ENCODE measurements around the gene LCLAT1.
A peak's percentile ranks its signal among the peaks of the same experiment; 100 is the strongest.

LCLAT1 gene

DNA sequence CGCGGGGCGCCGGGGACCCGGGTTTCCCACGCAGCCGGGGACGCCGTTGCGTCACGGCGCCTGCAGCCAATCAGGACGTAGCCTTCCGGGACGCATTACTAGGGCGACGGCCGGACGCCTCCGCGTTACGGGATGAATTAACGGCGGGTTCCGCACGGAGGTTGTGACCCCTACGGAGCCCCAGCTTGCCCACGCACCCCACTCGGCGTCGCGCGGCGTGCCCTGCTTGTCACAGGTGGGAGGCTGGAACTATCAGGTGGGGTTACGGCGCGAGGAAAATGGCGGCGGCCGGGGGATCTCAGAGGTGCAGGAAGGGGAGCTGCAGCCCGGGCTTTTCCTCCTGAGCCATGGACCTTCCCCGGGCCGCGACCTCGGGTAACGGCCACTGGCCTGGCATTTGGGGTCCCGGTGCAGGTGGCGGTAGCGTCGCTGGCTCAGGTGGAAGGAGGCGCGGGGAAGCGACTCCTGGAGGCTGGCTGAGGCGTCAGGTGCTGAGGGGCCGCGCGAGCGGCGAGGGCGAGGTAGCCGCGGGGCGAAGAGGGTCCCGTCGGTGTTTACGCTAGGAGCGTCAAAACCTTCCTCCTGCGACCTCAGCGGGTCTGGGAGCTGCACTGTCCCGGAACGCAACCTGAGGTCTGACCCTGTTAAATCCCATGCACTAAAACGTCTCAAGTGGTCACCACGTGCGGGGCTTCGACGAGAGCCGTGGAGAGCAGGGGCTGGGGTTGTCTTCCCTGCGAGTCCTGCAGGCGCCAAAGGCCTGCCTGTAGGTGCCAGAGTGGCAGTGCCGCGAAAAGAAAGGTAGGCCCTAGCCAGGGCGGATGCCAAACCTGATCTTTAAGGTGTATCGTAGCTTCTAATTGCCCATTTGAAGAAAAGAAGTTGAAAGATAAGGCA lies at the start of gene LCLAT1:
Gene LCLAT1, plus strand, starts transcription at position 98 of the 897 bp plus-strand sequence. CDS start 78,345 bp downstream, outside the sequence.
- peak; percentile 72 for DNase-seq (ENCODE audit: low read depth)

- peak; percentile 43 for DNase-seq (ENCODE audit: low read depth)
Observed at GRCh38 chr2:30398084-30398873, 48.8 kb upstream of the LCLAT1 start.

DNA sequence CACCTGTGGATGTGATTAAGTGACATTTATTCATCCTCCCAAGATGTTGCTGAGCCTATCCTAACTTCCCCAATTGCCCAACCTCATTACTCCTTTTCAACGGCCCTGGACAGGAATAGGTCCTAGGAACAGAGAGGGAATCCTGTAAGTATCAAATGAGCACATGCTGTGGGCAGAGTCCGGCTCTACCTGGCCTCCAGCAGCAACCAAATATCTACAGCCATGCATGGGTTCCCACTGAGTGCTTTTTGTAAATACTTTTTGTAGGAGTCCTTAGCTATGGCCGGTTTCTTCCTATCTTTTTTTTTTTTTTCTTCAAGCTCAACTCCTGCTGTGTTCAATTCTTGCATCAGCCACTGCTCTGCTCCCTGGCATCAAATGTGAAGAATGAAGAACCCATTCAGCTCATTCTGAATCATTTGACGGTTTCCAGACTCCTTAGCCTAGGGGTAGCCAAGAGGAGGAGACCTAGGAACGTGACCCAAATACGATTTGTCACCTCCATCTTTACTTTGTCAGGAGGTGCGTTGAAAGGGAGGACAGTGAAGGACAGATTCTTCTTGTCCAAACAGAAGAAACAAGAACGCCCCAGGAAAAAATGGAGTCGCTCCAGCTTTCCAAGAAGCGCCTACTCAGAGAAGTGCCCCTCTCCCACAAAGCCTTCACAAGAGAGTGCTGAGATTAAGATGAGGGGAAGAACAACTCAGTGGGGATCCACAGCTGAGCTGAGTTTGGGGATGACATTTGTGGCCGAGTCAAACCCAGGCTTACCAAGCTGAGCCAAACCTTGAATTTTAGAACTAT lies 46.7 kb upstream of the LCLAT1 start:
- DNase-seq (ENCODE audit: low read depth) = no peak

DNA sequence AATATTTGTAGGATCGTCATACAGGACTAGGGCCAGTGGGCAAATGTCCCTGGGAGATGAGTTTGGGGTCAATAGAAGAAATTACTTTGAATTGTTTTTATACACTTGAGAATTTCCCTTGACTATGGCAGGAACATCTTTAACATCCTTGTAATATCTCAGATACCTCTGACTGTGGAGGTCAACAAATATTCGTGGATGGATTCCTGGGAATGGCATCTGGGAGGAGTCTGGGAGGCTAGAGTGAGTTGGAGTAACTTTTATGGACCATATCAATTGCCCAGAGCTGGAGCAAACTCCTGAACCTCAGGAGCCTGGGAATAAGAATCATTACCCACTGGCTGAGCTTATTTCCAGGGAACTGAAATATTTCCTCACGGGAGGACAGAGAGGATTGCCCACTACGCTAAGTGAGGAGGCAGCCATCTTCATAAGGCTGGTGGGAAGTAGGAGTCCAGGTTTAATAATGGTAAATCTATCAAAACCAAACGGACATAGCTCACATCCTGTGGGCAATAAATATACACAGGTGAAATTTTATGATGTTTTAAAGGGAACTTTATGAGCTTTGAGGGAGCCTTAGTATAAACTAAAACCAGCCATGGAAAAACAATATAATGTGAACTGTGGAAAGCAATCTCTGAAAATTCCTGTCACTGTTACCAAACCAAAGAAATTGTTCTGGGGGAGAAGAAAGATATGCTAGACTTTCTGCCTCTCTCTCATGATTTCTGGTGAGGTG lies 44.4 kb upstream of the LCLAT1 start:
- DNase-seq (ENCODE audit: low read depth) = no peak

- no peak for DNase-seq (ENCODE audit: low read depth)
Observed at GRCh38 chr2:30403592-30404312, 43.3 kb upstream of the LCLAT1 start.

GRCh38 chr2:30404319-30405259 lies 42.5 kb upstream of the LCLAT1 start:
- no peak for DNase-seq (ENCODE audit: low read depth)

GRCh38 chr2:30405260-30405605 lies 41.8 kb upstream of the LCLAT1 start:
- DNase-seq (ENCODE audit: low read depth) = no peak

DNA sequence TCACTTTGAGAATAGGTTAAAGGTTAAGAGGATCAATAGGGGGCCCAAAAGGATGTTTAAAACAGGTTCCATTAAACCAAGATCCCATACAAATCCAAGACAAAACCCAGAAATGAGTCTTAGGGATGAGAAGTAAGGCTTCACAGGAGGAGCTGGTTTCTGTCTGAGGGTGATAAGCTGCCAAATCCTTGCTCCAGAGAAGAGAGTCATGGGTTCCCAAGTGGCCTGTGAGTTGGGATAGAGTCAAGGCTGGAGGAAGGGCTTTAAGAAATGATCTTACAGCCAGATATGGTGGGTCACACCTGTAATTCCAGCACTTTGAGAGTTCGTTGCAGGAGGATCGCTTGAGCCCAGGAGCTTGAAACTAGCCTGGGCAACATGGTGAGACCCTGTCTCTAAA lies 40.2 kb upstream of the LCLAT1 start:
- DNase-seq (ENCODE audit: low read depth) = no peak

GRCh38 chr2:30408961-30409387 lies 38.1 kb upstream of the LCLAT1 start:
- peak; percentile 29 for DNase-seq (ENCODE audit: low read depth)

- DNase-seq (ENCODE audit: low read depth) = peak; percentile 73
Observed at GRCh38 chr2:30410217-30410616, 36.8 kb upstream of the LCLAT1 start.

- no peak for DNase-seq (ENCODE audit: low read depth)
Observed at GRCh38 chr2:30412047-30412683, 34.9 kb upstream of the LCLAT1 start.

GRCh38 chr2:30412684-30413570 lies 34.1 kb upstream of the LCLAT1 start:
- DNase-seq (ENCODE audit: low read depth) = no peak

GRCh38 chr2:30414961-30415360 lies 32.1 kb upstream of the LCLAT1 start:
- DNase-seq (ENCODE audit: low read depth) = no peak

DNA sequence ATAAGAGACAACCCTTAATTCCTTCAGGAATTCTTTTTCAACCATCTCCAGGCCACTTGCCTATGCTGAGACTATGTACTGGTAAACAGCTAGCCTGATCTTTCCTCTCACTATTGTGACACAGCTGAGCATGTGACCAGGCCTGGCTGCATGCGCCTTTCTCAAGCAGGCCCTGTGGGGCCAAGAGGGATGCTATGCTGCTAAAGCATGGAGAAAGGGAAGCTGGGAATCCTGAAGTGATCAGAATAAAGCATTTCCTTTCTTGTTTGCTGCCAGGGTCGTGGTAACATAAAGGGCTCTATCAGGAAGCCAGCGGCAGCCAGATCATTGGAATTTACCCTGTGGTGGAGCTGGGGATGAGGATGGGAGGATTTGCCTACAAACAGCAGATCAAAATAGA lies 29.8 kb upstream of the LCLAT1 start:
- DNase-seq (ENCODE audit: low read depth) = peak; percentile 29

DNA sequence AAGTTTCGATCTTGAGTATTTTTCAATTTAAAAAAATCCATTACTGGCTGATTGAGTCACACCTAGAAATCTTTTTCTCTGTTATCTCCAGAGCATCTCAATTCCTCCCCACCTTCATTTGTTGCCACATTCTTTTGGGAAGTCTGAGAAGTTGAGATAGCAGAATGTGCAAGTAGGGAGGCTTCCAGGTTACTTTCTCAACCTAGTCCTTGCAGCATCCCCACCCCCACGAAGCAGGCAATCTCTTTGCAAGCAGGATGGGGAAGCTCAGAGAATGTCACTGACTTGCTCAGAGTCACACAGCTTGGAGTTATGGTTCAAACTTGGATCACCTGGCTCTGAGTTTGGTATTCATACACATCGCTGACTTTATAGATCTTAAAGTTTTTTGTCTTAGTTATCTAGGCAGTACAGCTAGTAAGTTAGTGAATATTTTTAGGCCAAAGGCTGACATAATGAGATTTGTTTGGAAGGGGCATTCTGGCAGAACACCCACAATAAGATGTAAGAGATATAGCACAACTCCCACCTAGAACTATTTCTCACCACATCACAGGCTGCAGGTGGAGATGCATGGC lies 25.9 kb upstream of the LCLAT1 start:
- no peak for DNase-seq (ENCODE audit: low read depth)

GRCh38 chr2:30421604-30422443 lies 25.2 kb upstream of the LCLAT1 start:
- DNase-seq (ENCODE audit: low read depth) = peak; percentile 39

Data from iris pigment epithelial cell (primary cell).